Measurements from ENCODE around the gene CRHR2.
"Not testable (repeated sequence)": the region's sequence is repeated elsewhere in the genome, so short reads cannot be mapped to it uniquely, and the experiment has no call there.

The CRHR2 gene

DNA sequence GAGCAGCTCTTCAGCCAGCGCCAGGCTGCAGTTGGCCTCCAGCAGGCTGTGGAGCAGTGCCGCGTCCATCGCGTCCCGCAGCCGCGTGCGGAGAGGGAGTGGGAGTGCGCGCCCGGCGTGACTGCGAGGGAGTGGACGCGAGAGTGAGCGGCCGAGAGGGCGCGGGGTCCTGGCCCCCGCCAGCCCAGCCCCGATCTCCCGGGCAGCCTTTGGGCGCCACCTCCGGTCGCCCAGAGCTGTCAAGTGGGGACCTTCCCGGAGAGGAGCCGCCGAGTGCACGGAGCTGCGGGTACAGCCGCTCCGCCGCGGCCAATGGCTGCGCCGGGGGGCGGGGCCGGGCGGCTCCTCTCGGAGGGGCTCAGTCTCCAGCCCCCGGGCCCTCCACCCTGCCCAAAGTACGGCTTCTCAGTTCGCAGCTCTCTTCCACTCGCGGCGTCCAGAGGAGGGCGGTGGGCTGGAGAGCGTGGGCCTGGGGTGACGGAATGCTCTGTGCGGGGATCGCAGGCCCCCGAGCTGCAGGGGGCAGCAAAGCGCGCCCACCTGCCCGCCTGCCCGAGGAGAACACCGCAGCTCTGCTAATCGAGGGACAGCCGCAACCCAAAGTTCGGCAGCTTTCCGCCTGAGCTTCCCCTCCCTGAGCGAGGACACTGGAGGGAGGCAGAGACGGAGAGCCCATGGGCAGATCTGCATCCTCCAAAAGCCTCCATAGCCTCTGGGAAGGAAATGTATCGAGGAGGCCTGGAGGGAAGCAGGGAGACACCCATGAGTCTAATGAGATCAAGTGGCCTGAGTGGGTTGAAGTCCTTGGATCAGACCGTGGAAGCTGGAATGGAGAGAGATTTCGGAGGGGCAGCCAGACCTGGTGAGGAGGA is at the start of gene CRHR2:
Gene CRHR2 (minus strand): TSS at position 245 of the 872 bp plus-strand sequence. CDS start 176 bp downstream, at position 69.
- DNase-seq = peak; percentile 32

DNA sequence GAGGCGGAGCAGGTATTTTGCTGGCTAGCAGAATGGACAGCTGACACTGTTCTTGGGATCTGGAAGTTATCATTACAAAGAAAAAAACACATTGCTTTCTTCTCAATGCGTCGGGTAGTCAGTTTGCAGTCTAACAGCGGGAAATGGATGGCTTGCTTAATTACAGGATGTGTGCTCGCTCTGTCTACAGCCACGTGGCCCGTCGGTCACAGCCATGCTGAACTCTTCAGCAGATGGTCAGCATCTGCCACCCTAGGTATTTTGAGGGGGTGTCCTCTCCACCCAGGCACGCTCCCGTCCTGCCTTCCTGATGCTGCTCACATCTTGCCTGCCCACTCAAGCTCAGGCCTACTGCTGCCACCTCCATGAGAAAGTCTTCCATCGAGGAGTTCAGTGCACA is 49.3 kb upstream of the CRHR2 start:
- DNase-seq = no peak

DNA sequence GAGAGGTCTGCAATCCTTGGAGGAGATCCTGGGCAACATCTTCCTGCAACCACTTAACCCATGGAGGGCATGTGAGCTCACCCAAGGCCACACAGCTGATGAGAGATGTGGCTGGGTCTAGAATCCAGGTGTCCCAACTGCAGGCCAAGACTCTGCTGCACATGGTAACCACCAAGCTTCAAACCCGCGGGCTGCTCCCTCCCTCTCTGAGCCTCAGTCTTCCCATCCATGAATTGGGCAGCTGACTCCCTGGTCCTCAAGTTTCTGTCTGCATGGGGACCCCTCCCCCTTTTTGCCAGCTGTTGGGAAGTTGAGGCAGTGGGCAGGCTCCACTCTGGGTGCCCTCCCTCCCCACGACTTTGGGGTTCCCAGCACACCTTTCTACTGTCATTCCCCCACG is 48.7 kb upstream of the CRHR2 start:
- DNase-seq = no peak

DNA sequence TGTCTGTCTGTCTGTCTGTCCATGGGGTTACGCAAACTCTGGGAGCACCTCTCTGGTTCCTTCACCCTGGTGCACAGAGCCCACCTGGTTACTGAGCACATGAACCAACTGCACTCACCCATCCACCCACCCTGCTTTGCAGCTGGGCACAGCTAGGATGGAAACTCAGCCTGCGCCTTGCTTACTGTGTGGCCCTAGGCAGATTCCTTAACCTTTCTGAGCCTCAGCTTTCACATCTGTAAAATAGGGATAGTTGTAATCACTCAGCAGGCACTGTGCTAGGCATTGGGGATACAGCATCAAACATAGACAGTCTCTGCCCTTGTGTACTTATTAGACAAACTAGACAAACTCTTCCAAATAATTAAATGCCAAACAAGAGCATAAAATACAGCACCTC is 47.8 kb upstream of the CRHR2 start:
- no peak for DNase-seq

GRCh38 chr7:30729642-30730041 is 47.4 kb upstream of the CRHR2 start:
- DNase-seq = no peak

DNA sequence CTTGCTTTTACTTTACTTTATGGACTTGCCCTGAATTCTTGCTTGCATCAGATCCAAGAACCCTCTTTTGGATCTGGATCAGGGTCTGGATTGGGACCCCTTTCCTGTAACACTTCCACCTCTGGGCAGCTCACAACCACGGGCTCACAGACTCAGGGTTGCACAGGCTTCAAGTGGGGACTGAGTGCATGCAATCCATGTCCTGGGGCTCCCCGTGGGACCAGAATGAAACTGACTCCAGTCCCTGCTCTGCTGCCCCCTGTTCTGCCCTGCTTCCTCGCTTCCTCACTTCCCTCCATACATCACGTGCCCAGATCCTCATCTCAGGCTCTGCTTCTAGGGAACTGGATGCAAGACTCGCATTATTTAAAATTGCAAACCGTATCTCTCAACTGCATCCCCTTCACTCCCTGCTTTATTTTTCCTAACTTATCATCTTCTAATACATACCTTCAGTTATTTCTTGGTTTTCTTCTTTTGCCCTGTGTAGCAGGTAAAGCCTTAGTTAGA is 46.4 kb upstream of the CRHR2 start:
- DNase-seq = no peak

DNA sequence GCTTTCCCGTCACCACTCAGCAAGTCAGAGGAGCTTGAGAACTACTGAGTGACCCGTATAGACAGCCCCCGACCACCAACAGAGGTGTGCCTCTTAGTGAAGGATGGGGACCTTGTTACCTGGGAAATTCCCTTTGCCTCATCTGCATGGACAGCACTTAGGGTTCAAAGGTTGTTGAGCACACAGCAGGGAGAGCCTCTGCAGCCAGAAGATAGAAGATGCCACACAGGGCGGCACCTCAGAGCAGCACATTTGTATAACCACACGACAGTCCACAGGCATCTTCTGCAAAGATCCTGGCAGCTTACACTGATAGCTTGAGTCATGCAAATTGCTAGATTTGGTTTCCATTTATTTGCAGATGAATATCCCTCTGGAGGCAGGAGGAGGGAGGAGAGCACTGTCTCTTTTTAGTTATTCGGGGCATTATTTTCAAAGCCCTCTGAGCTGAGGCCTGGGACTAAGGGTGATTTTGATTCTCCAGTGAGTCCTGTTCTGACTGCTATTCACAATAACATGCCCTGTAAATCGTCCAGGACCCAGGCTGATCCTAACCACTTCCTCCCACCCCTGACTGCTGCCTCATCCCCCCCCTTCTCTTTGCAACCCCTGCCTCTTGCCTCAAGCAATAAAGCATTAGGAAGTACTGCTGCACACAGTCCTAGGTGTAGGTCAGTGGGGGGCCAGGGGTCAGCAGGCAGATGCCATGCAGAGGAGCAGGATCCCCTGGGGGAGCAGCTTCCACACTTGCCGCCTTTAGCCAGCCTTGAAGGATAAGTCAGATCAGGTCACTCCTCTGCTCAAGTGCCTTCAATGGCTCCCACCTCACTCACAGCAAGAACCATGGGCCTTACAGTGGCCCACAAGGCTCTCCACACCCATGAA is 45.0 kb upstream of the CRHR2 start:
- DNase-seq = no peak

- no peak for DNase-seq
Measured at GRCh38 chr7:30726296-30727006, 44.2 kb upstream of the CRHR2 start.

- no peak for DNase-seq
Measured at GRCh38 chr7:30723776-30724175, 41.5 kb upstream of the CRHR2 start.

GRCh38 chr7:30722671-30723070 is 40.4 kb upstream of the CRHR2 start:
- no peak for DNase-seq

- DNase-seq = no peak
Measured at GRCh38 chr7:30722187-30722586, 39.9 kb upstream of the CRHR2 start.

DNA sequence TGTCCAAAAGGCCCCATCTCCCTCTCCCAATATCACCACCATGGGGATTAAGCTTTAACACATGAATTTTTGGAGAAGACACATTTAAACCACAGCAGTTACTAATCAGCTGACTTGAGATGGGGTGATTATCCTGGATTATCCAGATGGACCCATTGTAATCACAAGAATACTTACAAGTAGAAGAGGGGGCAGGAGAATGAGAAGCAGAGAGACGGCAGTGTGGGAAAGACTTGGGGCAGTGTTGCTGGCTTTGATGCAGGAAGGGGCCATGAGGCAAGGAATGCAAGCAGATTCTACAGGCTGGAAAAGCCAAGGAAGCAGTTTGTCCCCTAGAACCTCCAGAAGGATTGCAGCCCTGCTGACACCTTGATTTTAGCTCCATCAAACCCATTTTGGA is 39.0 kb upstream of the CRHR2 start:
- no peak for DNase-seq

DNA sequence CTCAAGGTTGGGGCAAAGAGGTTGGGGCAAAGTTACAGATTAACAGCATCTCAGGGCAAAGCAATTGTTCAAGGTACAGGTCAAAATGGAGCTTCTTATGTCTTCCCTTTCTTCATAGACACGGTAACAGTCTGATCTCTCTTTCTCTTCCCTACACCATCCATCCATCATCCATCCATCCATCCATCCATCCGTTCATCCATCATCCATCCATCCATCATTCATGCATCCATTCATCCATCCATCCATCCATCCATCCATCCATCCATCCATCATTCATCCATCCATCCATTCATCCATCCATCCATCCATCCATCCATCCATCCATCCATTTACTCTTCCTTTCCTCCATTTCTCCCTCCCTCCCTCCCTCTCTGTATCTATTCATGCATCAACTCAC is 37.2 kb upstream of the CRHR2 start:
- DNase-seq = not testable (repeated sequence)

- DNase-seq = no peak
Measured at GRCh38 chr7:30717181-30717580, 34.9 kb upstream of the CRHR2 start.

- DNase-seq = no peak
Measured at GRCh38 chr7:30714129-30714528, 31.9 kb upstream of the CRHR2 start.

DNA sequence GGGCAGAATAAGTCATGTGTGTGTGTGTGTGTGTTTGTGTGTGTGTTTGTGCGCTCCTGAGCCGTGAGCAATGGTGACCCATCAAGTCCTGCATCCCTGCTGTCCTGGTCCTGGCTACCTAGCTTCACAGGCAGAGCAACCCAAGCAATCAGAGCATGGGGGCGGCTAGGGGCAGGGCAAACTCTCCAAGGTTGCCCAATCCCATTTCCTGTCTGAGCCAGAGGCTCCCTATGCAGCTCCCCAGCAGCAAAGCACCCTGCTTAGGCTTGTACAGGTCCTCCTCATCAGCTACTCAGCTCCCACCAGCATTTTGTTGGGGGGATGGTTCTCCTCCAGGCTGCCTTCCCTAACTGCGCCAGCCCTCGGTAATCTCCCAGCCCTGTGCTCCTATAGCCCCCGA is 31.1 kb upstream of the CRHR2 start:
- DNase-seq = no peak

DNA sequence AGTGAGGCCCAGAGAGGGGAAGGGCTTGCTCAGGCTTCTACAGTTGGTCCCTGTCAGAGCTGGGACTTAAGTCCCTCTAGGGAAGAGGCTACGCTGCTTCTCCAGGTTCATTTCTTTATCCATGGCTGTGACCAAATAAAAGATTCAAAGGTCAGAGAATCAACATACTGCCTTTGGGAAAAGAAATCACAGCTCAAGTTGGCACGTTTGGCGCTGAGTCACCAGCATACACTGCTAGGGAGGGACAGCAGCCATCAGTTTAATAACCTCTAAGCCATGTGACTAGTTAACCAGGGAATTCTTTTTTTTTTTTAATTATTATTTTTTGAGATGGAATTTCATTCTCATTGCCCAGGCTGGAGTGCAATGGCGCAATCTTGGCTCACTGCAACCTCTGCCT is 28.4 kb upstream of the CRHR2 start:
- DNase-seq = no peak

DNA sequence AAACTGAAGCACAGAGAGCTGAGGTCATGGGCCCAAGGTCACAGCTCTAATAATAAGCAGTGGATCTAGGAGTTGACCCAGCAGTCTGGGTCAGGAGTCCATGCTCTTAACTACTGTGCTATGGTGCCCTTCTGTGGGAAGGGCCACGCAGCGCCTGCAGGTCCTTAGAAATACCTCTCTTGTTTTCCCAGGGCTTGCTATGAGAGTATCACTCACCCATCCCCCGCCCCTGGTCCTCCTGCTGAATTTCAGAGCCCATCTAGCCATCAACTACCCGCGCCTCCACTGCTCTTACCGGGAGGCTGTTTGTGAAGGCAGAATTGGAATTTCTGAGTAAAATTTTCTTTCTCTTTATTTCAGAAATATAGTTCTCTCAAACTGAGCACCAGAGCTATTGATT is 27.3 kb upstream of the CRHR2 start:
- no peak for DNase-seq

DNA sequence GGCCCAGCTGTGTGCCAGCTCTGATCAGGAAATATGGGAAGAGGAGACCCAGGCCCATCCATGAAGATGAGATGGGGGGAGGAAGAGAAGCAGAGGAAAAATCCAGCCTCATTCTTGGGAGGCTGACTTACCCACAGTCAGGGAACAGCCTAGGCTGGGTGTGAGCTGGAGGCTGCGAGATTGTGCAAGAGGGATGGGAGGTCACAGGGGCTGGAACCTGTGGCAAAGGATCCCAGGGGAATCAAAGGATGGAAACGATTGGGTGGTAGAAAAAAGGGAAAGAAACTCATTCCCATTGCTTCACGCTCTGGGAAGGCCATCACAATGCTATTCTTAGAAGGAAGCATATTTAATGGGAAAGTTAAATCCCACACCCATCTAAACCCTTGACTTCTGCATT is 26.7 kb upstream of the CRHR2 start:
- no peak for DNase-seq

- no peak for DNase-seq
Measured at GRCh38 chr7:30708412-30708811, 26.2 kb upstream of the CRHR2 start.

DNA sequence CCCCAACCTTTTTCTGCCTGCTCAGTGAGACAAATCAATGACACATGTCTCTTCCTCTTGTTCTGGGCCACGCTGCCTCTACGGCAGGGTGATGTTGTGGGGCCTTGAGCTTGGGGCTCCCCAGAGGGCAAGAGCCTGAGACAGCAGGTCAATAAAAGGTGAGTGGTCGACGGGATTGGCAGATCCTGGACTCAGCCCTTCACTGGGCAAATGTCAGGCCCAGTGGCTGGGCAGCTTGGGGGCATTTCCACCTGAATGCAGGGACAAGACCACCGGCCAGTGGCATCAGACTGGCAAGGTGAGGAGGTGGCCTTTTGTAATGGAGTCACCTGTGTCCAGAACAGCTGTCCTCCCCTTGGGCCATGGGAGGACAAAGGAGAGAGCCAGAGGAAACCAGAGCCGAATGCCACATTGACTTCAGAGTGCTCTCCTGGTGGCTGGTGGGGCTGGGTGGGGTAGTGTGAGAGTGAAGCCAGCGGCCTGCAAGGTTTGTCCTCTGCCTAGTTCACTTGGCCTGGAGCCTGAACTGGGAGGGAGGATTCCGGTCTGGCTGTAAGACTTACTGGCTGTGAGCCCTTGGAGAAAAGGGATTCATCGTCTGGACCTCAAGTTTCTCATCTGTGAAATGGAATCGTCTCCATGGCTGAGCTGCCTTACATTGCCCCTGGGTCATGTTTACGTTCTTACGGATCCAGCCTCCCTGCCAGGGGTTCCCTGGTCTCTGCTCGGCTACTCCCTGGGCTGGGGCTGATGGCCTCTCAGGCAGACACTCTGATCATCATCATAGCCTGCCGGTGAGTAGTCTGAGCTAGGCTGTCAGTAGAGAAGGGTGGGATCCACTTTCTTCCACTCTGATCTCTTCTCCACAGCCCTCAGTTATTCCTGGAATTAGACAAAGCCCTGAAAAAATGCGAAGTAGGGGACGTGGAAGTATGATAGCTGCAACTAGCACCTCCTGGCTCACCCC is 25.4 kb upstream of the CRHR2 start:
- DNase-seq = no peak

DNA sequence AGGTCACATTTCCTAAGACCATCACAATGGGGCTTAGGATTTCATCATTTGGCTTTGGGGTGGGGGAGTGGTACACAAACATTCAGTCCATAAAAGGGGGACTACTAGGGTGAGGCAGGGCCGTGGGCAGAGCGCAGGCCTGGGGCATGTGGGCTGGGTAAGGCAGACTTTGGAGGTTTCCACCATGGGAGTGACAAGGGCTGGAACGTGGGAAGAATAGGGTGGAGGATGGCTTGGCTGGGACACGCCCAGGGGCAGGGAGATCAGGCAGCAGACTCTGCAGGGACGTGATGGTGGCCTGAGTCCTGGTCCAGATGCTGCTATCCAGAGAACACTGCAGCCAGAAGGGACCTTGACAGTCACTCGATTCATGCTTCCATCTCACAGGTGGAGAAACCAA is 24.7 kb upstream of the CRHR2 start:
- no peak for DNase-seq

Data from NCI-H1105 (cell line).